HCT116 (cell line): ENCODE measurements around the gene AGRP. TPM values are rescaled to one million over a fixed set of nuclear protein-coding genes. Genes with fewer than 3 reads are reported as not detected.

Source experiments
- ATAC-seq: fragments of 200-7000 bp; cut with Tn5 transposase; 2 replicates; pipeline ENCODE4 v1.9.1; 2020; ENCODE audit warnings: mild to moderate bottlenecking, moderate library complexity
- BruUV-seq: library from RNA; stranded (reverse); fragments of 400-500 nt; replicated peaks from 2 replicates; lab custom pipeline; 2021; lab: Mats Ljungman, UMichigan
- CTCF ChIA-PET: fragments of 300-600 bp; sonication (Branson Sonifier 250); formaldehyde crosslinking; loops from one replicate; lab custom pipeline; 2021; ENCODE audit warnings: antibody characterized with exemption; lab: Charles Lee
- POLR2A ChIA-PET: fragments of 300-600, 350-600 bp; sonication (Branson Sonifier 250); formaldehyde crosslinking; loops from one replicate; lab custom pipeline; 2021; ENCODE audit warnings: antibody characterized with exemption; lab: Charles Lee
- RAD21 ChIA-PET, 2 experiments: fragments of 300-600 bp; sonication (Branson Sonifier 250); formaldehyde crosslinking; loops; one replicate each; lab custom pipeline; 2023; ENCODE audit warnings: low total read pairs in 2 of 2; ENCODE audit not compliant: uncharacterized antibody in 2 of 2, unreplicated experiment in 2 of 2, low non-redundant PET in 1 of 2; lab: Charles Lee
- DNase-seq: peaks from one replicate; pipeline ENCODE4 v3.0.0-alpha.2; 2010; ENCODE audit warnings: low read depth, low spot score
- H2AFZ ChIP-seq: fragments of 200-600 bp; shearing (Covaris generic), sonication (generic); 2 replicates; pipeline ENCODE4 v1.6.1; 2017; ENCODE audit warnings: low read depth, mixed run types, mixed read lengths, antibody characterized with exemption, low read length; ENCODE audit not compliant: poor library complexity, severe bottlenecking
- H3K27ac ChIP-seq: 2 replicates; pipeline ENCODE4 v1.5.1; 2012; ENCODE audit warnings: low read depth, low read length
- H3K27me3 ChIP-seq: fragments of 200-600 bp; sonication (generic); 2 replicates; pipeline ENCODE4 v1.6.1; 2016; ENCODE audit warnings: mixed run types, low read length, mixed read lengths; ENCODE audit not compliant: insufficient read depth
- H3K36me3 ChIP-seq, 2 experiments: fragments of 200-500 bp in 1 of 2; fragments of 200-600 bp in 1 of 2; sonication (Bioruptor generic) in 1 of 2; sonication (generic) in 1 of 2; 2 replicates each; pipeline versions ENCODE4 v1.5.1 to v1.6.1; 2014 to 2016; ENCODE audit warnings: low read length in 2 of 2, inconsistent platforms in 1 of 2, mixed read lengths in 1 of 2, mixed run types in 1 of 2; ENCODE audit not compliant: insufficient read depth in 2 of 2, control insufficient read depth in 1 of 2
- H3K4me1 ChIP-seq, 2 experiments: fragments of 200-600 bp in 1 of 2; sonication (generic) in 1 of 2; 2 replicates each; pipeline versions ENCODE4 v1.5.1 to v1.6.1; 2012 to 2017; ENCODE audit warnings: low read length in 2 of 2, inconsistent platforms in 1 of 2, mild to moderate bottlenecking in 1 of 2, mixed read lengths in 1 of 2, mixed run types in 1 of 2, moderate library complexity in 1 of 2; ENCODE audit not compliant: insufficient read depth in 2 of 2, control insufficient read depth in 1 of 2
- H3K4me2 ChIP-seq: fragments of 200-600 bp; sonication (generic); 2 replicates; pipeline ENCODE4 v1.6.1; 2017; ENCODE audit warnings: mixed run types, low read length, mixed read lengths
- H3K4me3 ChIP-seq, 2 experiments: fragments of 200-600 bp in 1 of 2; sonication (generic) in 1 of 2; replicated peaks in 1 of 2; 2 replicates each; pipeline ENCODE4 v1.5.1; 2011 to 2016; ENCODE audit warnings: low read length in 2 of 2, control low read depth in 1 of 2, low read depth in 1 of 2, mild to moderate bottlenecking in 1 of 2, mixed read lengths in 1 of 2, mixed run types in 1 of 2
- H3K79me2 ChIP-seq: fragments of 200-600 bp; sonication (generic); 2 replicates; pipeline ENCODE4 v1.6.1; 2017; ENCODE audit warnings: mild to moderate bottlenecking, mixed run types, low read length, moderate library complexity, mixed read lengths; ENCODE audit not compliant: insufficient read depth
- H3K9ac ChIP-seq: fragments of 200-600 bp; sonication (generic); 2 replicates; pipeline ENCODE4 v1.6.1; 2016; ENCODE audit warnings: low read length, mixed read lengths
- H3K9me2 ChIP-seq: fragments of 200-600 bp; sonication (generic), shearing (Covaris generic); 2 replicates; pipeline ENCODE4 v1.6.1; 2017; ENCODE audit warnings: mixed run types, mild to moderate bottlenecking, moderate library complexity; ENCODE audit not compliant: insufficient read depth
- H3K9me3 ChIP-seq, 2 experiments: fragments of 200-500 bp in 1 of 2; fragments of 200-600 bp in 1 of 2; sonication (Bioruptor generic) in 1 of 2; sonication (generic) in 1 of 2; 2 replicates each; pipeline ENCODE4 v1.6.1; 2014 to 2017; ENCODE audit warnings: low read length in 2 of 2, mixed read lengths in 2 of 2, inconsistent platforms in 1 of 2, low read depth in 1 of 2, mild to moderate bottlenecking in 1 of 2, mixed run types in 1 of 2, moderate library complexity in 1 of 2; ENCODE audit not compliant: control insufficient read depth in 1 of 2, insufficient read depth in 1 of 2
- H4K20me1 ChIP-seq: fragments of 200-600 bp; sonication (generic), shearing (Covaris generic); 2 replicates; pipeline ENCODE4 v1.6.1; 2017; ENCODE audit warnings: mixed run types, mild to moderate bottlenecking, moderate library complexity; ENCODE audit not compliant: insufficient read depth
- ELF1 ChIP-seq: IDR thresholded peaks from 2 replicates; pipeline ENCODE4 v1.6.1; 2012; ENCODE audit warnings: low read depth, borderline replicate concordance
- EZH2 ChIP-seq: fragments of 200-600 bp; sonication (generic); IDR thresholded peaks from 2 replicates; pipeline ENCODE4 v1.6.1; 2017; ENCODE audit warnings: antibody characterized with exemption, mixed run types
- JUND ChIP-seq: IDR thresholded peaks from 2 replicates; pipeline ENCODE4 v1.6.1; 2012
- REST ChIP-seq: IDR thresholded peaks from 2 replicates; pipeline ENCODE4 v1.6.1; 2012; ENCODE audit warnings: low read depth
- SP1 ChIP-seq: IDR thresholded peaks from 2 replicates; pipeline ENCODE4 v1.6.1; 2012; ENCODE audit warnings: low read depth
- YY1 ChIP-seq: IDR thresholded peaks from 2 replicates; pipeline ENCODE4 v1.6.1; 2011; ENCODE audit warnings: low read length, low read depth, moderate library complexity, mild to moderate bottlenecking; ENCODE audit not compliant: insufficient replicate concordance; ENCODE audit errors: extremely low read depth
- ZNF274 ChIP-seq: fragments of 200-500 bp; sonication (Bioruptor generic); IDR thresholded peaks from 2 replicates; pipeline ENCODE4 v1.6.1; 2014; ENCODE audit warnings: mild to moderate bottlenecking, low read depth, low read length, inconsistent platforms
- intact Hi-C: fragments of 100-400 bp; cut with micrococcal nuclease; formaldehyde crosslinking; loops from 2 replicates; pipeline ENCODE4 v1.10.0; 2022
- total RNA-seq: library from RNA; stranded (reverse); gene quantifications from one replicate; pipeline ENCODE4 v1.2.1, GENCODE V29; 2021; ENCODE audit not compliant: unreplicated experiment
- TF ChIP-seq, protein P1 (sequence below): IDR thresholded peaks from 2 replicates; pipeline ENCODE4 v1.6.1; 2012

The AGRP gene
- total RNA-seq, 1 experiment from 2014 or later = not detected

DNA sequence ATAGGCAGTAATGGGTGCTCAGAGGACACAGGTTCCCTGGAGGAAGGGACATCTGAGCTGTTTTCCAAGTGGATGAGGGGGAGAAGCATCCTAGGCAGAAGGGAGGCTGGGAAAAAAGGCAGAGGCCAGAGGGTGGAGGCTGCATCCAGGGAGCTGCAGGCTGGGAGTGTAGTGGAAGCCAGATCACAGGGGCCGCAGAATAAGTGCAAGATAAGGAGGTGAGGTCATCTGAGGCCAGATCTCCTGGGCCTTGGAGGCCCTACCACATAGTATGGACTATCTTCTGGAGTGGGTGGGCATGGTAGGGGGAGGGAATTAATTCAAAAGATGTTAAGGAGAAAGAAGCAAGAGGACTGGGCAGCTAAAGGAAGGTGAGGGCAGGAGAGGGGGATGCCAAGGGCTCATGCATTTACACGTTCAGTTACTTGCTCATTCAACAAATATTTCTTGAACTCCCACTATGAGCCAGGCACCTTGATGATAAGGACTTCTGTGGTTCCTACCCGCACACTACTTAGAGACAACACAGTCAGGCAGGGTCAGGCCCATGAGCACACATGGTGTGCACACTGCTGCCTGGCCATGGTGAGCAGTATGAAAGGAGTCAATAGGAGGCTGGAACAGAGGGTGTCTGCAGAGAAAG is 42.9 kb upstream of the AGRP start:
- TF ChIP-seq SP1 = no peak
- no peak for TF ChIP-seq EZH2
- TF ChIP-seq JUND = no peak
- TF ChIP-seq, protein P1, sequence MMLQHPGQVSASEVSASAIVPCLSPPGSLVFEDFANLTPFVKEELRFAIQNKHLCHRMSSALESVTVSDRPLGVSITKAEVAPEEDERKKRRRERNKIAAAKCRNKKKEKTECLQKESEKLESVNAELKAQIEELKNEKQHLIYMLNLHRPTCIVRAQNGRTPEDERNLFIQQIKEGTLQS = no peak
- TF ChIP-seq YY1 = no peak
- no peak for TF ChIP-seq ZNF274
- no peak for TF ChIP-seq ELF1
- no peak for TF ChIP-seq REST
- TF ChIP-seq, all 23 proteins: peak for 0
- no peak overlapping the region for H2AFZ ChIP-seq
- no peaks in the 10 kb centered on the region for H3K9me2 ChIP-seq
- no peak overlapping the region for H3K4me2 ChIP-seq
- H3K79me2 ChIP-seq = peaks cover 21% of the 10 kb centered on the region
- ChIA-PET POLR2A (no interaction called here), RAD21 (no interaction called here), CTCF (no interaction called here)
- no peaks in the 10 kb centered on the region for H3K27me3 ChIP-seq
- H3K36me3 ChIP-seq = no peaks in the 10 kb centered on the region
- H3K4me1 ChIP-seq = peaks cover 17 to 60% of the 10 kb centered on the region in 2 experiments
- intact Hi-C loops = loop anchor here (10.0 kb wide), 3 partner anchors 279 to 709 kb away; partner anchors contain the start of genes CTRL, ESRP2, PSMB10 and RANBP10
- ATAC-seq (no peak), DNase-seq (no peak)
- no peak overlapping the region for H3K4me3 ChIP-seq
- H4K20me1 ChIP-seq = no peaks in the 10 kb centered on the region
- H3K9ac ChIP-seq = no peak overlapping the region
- no TSS peak for BruUV-seq
- H3K27ac ChIP-seq = no peak overlapping the region
- H3K9me3 ChIP-seq = no peaks in the 10 kb centered on the region
